Prostate gland (tissue), 2 donors: Measurements from ENCODE around the gene RD3L. TPM values are rescaled to one million over a fixed set of nuclear protein-coding genes. Genes with fewer than 3 reads are reported as not detected.

ENCODE experiments used
- DNase-seq: peaks from one replicate; pipeline ENCODE4 v3.0.0-alpha.2; 2019; ENCODE audit warnings: low spot score
- H3K27ac ChIP-seq, 2 donors: fragments of 200-600 bp; sonication (generic); 2 replicates each; pipeline ENCODE4 v1.5.1; 2017 to 2019
- H3K27me3 ChIP-seq: fragments of 200-600 bp; sonication (generic); replicated peaks from 2 replicates; pipeline ENCODE4 v1.5.1; 2019; ENCODE audit not compliant: insufficient read depth
- H3K36me3 ChIP-seq, 2 donors: fragments of 200-600 bp; sonication (generic); 1 replicate in 1 of 2; 2 replicates in 1 of 2; pipeline versions ENCODE4 v1.5.1 to v1.8.1; 2017 to 2019
- H3K4me1 ChIP-seq: fragments of 200-600 bp; sonication (generic); replicated peaks from 2 replicates; pipeline ENCODE4 v1.5.1; 2019
- H3K4me3 ChIP-seq, 2 donors: fragments of 200-600 bp; sonication (generic); 2 replicates each; pipeline ENCODE4 v1.5.1; 2017 to 2019
- H3K9me3 ChIP-seq: fragments of 200-600 bp; sonication (generic); 2 replicates; pipeline ENCODE4 v1.5.1; 2017
- CTCF ChIP-seq, 4 experiments: fragments of 200-600 bp in 2 of 4; fragments of 450-650 bp in 2 of 4; sonication (generic) in 2 of 4; IDR thresholded peaks; 1 replicate in 3 of 4; 2 replicates in 1 of 4; pipeline ENCODE4 v1.5.1; 2016 to 2019; ENCODE audit warnings: antibody characterized with exemption in 4 of 4, mild to moderate bottlenecking in 2 of 4, moderate library complexity in 2 of 4
- POLR2A ChIP-seq: fragments of 450-650 bp; IDR thresholded peaks from one replicate; pipeline ENCODE4 v1.6.1; 2016; ENCODE audit warnings: antibody characterized with exemption, mild to moderate bottlenecking
- POLR2AphosphoS5 ChIP-seq: sonication (generic); formaldehyde crosslinking; IDR thresholded peaks from one replicate; pipeline ENCODE4 v1.6.1; 2017; ENCODE audit warnings: antibody characterized with exemption
- WGBS: methylation state at CpG from one replicate; pipeline ENCODE4 v1.1.5; 2018; 5-methylcytosine and 5-hydroxymethylcytosine counted together
- intact Hi-C: fragments of 100-400 bp; cut with DNase I; formaldehyde crosslinking; loops from one replicate; pipeline ENCODE4 v1.14.2; 2022
- total RNA-seq, 2 donors: library from RNA; depleted of rRNA; stranded (reverse); fragments of >200 nt; gene quantifications; one replicate each; pipeline ENCODE4 v1.1.0, GENCODE V29; 2016

The RD3L gene
- total RNA-seq, 2 donors from 2014 or later, result not detected

GRCh38 chr14:103974575-103974974 is 32.2 kb upstream of the RD3L start:
- TF ChIP-seq POLR2AphosphoS5, result no peak

GRCh38 chr14:103973354-103973753 is 31.0 kb upstream of the RD3L start:
- Histone ChIP-seq H3K4me1 (no peaks in the 10 kb centered on the region), H3K9me3 (no peaks in the 10 kb centered on the region), H3K27ac (no peak overlapping the region), H3K27me3 (no peaks in the 10 kb centered on the region), H3K4me3 (no peak overlapping the region), H3K36me3 (no peaks in the 10 kb centered on the region)
- TF ChIP-seq POLR2AphosphoS5 (no peak), CTCF (IDR thresholded peaks at IDR 0.05) (no peak), POLR2A (no peak)
- no peak for DNase-seq
- 40% methylated on average over 4 of the region's 4 CpGs for WGBS
- intact Hi-C loops, result no loop called here

More at GRCh38 chr14:103974575-103974974, 32.2 kb upstream of the RD3L start:
- WGBS, result 79% methylated on average over 2 of the region's 2 CpGs
- H3K27ac ChIP-seq, result no peak overlapping the region
- no peak for DNase-seq
- no peaks in the 10 kb centered on the region for H3K4me1 ChIP-seq
- no peak overlapping the region for H3K4me3 ChIP-seq
- intact Hi-C loops, result no loop called here
- no peaks in the 10 kb centered on the region for H3K9me3 ChIP-seq
- no peaks in the 10 kb centered on the region for H3K27me3 ChIP-seq
- no peaks in the 10 kb centered on the region for H3K36me3 ChIP-seq

GRCh38 chr14:103969961-103970360 is 27.6 kb upstream of the RD3L start:
- Histone ChIP-seq H3K36me3 (no peaks in the 10 kb centered on the region), H3K27me3 (no peaks in the 10 kb centered on the region), H3K9me3 (no peaks in the 10 kb centered on the region), H3K4me3 (no peak overlapping the region), H3K4me1 (no peaks in the 10 kb centered on the region), H3K27ac (no peak overlapping the region)
- WGBS, result 81% methylated on average over 4 of the region's 4 CpGs
- intact Hi-C loops, result no loop called here
- TF ChIP-seq CTCF (IDR thresholded peaks at IDR 0.05), result no peak
- TF ChIP-seq POLR2A, result no peak
- no peak for TF ChIP-seq POLR2AphosphoS5
- DNase-seq, result no peak

GRCh38 chr14:103966631-103967030 is 24.3 kb upstream of the RD3L start:
- H3K27me3 ChIP-seq, result no peaks in the 10 kb centered on the region
- no peak overlapping the region for H3K27ac ChIP-seq
- no peak for DNase-seq
- no peak for TF ChIP-seq POLR2A
- TF ChIP-seq CTCF (IDR thresholded peaks at IDR 0.05), result no peak
- TF ChIP-seq POLR2AphosphoS5, result no peak
- no peak overlapping the region for H3K4me3 ChIP-seq
- no peaks in the 10 kb centered on the region for H3K36me3 ChIP-seq
- peaks cover 4% of the 10 kb centered on the region for H3K4me1 ChIP-seq
- H3K9me3 ChIP-seq, result no peaks in the 10 kb centered on the region
- intact Hi-C loops, result no loop called here

GRCh38 chr14:103961928-103962578 is 19.7 kb upstream of the RD3L start:
- intact Hi-C loops, result no loop called here
- Histone ChIP-seq H3K9me3 (no peaks in the 10 kb centered on the region), H3K4me1 (peaks cover 4% of the 10 kb centered on the region), H3K27ac (no peak overlapping the region), H3K36me3 (no peaks in the 10 kb centered on the region), H3K27me3 (no peaks in the 10 kb centered on the region), H3K4me3 (no peak overlapping the region)
- TF ChIP-seq POLR2AphosphoS5, result no peak
- TF ChIP-seq CTCF (IDR thresholded peaks at IDR 0.05), result no peak
- 62% methylated on average over 5 of the region's 5 CpGs for WGBS
- DNase-seq, result no peak
